HG03439 (cell line): ENCODE measurements around the gene MEGF6.
"Not testable (repeated sequence)": the region's sequence is repeated elsewhere in the genome, so short reads cannot be mapped to it uniquely, and the experiment has no call there.

Experiments used
- ATAC-seq: cut with Tn5 transposase; IDR thresholded peaks from one replicate; pipeline ENCODE4 v1.9.1; 2021; ENCODE audit warnings: mild to moderate bottlenecking, moderate library complexity; ENCODE audit not compliant: unreplicated experiment

The MEGF6 gene

DNA sequence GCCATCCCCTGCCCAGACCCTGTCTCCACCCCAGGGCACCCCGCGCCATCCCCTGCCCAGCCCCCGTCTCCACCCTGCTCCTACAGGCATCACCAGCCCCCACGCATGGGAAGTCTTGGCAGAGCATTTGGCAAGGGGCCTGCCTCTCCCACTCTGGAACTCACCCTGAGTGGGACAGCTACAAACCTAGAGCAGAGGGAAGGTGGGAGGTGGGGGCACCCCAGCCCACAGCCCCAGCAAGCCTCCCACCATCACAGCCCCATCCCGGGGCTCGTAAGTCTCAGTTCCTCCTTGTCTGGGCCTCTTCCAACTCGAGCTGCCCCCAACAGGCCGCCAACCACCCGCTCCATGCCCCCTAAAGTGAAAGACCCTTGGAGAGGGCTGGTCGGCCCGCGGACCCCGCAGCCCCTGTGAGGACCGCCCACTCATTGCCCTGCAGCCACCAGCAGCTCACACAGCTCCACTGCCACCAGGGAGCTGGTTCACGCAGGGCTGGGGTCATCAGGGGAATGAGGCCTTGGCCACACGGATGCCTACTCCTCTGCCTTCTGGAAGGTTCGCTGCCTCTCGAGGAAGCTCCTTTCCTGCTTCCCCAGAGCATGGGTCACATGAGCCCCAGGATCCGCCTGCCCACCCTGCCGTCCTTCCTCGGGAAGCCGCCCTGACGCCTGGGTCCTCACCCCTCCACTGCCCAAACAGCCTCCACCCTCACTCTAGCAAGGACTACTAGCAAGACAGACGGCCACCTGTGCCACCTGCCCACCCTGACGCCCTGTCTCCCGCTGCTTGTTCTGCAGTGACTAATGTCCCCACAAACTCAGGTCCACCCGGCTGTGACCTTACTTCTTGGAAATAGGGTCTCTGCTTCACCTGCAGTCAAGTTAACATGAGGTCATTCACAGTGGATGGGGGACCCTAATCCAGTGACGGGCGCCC, 14.4 kb downstream of the MEGF6 start:
- ATAC-seq, result no peak

DNA sequence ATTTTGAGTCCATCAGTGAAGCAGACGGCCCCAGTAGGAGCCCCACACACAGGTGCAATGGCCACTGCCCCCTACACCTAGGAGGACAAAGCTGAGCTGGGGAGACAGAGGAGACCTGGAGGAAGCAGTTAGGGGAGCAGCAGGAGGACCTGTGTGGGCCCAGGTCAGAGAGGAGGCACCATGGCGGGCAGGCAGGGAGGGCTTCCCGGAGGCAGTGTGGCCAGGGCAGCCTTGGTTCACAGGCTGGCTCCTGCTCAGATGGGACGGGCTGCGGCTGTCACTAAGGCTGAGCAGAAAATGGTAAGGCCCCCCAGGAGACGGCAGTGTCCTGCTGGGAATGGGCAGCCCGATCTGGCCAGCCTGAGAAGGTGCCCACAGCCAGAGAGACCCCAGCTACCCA, 15.4 kb downstream of the MEGF6 start:
- ATAC-seq, result no peak

DNA sequence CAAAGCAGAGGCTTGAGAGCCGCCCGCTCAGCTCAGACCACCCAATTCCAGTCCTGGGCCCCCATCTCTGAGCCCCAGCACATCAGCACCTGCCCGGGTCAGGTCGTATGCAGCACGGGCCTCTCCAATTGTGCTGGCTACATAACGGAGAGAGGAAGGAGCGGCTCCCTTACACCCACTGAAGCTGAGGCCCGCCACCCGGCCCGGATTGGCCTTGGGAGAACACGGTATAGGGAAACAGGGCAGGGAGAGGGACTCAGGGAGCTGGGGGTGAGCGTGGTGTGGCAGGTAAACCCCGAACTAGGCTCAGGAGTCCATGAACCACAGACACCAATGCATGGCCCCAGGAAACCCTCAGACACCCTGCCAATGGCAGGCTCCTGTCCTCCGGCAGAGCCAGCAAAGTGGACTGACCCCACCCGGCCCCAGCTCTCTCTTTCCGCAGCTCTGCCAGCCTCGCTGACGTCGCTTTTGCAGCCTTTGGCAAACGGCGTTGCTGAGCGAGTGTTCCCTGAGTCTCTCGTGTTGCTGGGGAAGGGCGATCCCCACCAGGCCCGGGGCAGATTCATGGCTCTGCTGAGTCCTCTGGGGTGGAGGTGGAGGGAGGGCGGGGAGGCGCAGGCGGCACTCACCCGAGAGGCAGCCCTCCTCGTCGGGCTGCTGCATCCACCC, 16.5 kb downstream of the MEGF6 start:
- no peak for ATAC-seq

DNA sequence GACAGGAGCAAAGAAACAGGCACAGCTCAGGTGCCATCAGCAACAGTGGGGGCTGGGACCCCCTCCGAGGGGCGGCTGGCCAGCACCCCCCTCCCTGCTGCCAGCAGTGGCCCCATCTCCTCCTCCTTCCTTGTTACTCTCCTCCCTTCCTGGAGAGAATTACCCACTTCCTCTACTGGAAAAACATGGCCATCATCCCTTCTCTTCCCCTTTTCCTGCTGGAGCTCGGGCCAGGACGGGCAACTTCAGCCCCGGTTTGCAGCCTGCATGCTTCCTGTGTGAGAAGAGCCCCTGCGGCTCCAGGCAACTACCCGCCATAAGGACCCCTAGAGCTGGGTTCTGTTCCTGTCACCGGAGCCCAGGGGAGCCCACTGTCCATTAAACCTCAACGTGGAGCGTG, 17.6 kb downstream of the MEGF6 start:
- no peak for ATAC-seq

DNA sequence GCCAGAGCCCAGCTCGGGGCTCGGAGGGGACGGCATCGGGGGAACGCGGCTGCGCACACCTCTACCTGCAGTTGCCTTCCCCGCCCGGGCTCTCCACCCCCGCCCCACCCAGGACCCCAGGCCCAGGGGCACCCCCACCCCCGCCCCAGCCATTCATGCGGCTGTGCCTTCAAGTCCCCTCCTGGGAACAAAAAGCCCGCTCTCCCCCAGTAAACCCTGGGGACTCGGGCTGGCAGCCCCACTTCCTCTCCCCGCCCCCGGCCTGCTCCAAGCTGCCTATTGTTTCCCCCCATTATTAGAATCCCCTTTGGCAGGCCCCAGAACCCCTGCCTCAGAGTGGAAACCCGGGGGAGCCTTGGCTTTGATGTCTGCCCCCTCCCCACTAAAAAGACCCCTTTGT, 18.0 kb downstream of the MEGF6 start:
- ATAC-seq, result no peak

DNA sequence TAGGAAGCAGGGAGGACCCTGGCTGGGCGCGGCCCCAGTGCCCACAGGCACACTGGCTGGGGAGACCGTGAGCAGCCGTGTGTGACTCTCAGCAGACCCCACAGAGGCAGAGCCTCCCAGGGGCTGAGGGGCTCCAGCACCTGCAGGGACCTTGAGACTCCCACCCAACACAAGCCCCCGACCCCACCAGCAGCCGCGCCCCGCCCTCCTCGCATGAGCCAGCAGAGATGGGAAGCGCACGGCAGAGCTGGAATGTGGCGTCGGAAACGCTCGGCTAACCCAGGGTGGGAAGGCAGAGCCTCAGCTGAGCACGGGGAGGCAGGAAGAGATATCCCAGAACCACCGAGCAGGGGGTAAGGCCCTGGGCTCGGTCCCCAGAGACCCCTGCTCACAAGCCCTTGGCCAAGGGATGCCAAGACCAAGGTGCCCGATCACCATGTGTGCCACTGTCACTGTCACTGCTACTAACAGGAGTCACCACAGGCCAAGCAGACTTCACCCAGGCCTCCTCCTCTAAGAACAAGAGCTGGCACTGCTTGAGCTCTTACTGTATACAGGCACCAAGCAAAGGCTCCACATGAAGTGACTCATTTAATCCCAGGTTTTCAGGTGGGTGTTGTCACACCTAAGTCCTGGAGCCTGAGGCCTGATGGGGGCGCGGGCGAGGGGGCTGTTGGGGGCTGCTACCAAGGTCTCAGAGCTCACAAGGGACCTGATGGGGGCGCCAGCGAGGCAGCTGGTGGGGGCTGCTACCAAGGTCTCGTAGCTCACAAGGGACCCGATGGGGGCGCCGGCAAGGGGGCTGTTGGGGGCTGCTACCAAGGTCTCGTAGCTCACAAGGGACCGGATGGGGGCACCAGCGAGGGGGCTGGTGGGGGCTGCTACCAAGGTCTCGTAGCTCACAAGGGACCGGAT, 20.1 kb downstream of the MEGF6 start:
- ATAC-seq, result no peak

DNA sequence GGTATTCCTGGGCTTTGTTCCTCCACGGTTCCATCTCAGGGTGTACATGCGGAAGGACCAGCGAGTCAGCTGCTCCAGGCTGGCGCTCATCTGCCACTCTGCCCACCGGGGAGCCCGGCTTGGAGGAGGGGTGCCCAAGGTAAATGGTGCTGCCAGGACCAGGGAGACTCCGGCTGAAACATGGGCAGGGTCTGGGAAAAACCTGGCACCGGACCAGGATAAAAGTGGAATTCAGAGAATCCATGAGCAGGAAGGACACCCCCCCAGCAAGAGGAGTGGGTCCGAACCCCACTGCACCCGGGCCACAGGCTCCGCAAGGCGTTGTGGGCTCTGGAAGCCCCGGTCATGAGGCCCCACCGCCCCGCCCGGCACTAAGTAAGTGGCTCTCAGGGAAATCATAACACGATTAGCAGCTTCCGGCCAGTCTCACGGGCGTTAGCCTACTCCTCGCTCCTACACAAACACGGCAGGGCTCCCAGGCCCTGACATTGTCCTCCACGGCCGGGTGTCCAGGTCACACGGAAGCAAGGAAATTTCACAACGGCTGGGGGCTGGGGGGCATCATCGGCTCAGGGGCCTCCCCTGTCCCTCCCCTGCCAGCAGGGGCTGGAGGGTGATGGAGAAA, 21.1 kb downstream of the MEGF6 start:
- ATAC-seq, result no peak

DNA sequence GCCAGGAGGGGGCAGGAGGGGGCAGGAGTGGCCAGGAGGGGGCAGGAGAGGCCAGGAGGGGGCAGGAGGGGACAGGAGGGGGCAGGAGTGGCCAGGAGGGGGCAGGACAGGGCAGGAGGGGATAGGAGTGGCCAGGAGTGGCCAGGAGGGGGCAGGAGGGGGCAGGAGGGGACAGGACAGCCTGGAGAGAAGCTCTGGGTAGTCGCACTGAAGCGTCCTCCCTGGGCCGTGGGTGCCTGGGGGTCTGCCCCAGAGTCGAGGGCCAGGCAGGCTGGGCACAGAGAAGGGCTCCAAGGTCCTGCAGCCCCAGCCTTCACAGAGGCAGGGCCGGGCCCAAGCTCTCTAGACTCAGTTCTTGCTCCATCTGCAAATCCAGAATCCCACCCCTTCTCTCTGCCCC, 22.9 kb downstream of the MEGF6 start:
- no peak for ATAC-seq

DNA sequence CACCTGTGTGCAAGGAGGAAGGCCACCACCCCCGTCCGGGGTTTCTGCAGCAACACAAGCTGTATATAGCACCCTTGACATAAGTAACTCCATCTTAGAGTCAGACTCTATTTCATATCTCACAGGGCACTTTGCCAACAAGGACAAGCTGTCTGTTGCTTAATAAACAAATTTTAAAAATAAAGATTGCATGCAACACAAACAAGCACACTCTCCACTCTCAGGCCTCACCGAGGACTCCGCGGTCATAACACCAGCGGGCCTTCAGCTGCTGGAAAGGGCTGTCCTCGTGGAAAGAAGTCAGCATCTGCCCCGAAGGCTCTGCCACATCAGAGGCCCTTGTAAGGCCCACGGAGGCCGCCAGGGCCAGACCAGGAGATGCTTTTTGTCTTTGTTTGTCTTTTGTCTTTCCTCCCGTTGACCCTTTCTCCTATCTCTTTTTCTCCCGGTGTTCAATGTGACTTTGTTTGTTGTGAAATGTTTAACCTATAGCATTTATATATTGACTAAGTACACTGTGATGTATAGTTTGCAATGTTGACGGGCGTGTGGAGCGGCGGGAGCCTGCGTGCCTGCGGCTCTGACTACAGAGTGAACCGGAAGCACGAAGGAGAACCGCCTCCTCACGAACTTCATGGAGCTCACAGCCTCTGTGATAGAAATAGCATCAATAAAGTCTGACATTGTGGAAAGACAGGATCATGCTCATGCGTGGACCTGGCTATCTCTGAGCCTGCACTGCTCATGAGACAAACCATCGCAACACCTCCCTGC, 24.1 kb downstream of the MEGF6 start:
- ATAC-seq, result no peak

DNA sequence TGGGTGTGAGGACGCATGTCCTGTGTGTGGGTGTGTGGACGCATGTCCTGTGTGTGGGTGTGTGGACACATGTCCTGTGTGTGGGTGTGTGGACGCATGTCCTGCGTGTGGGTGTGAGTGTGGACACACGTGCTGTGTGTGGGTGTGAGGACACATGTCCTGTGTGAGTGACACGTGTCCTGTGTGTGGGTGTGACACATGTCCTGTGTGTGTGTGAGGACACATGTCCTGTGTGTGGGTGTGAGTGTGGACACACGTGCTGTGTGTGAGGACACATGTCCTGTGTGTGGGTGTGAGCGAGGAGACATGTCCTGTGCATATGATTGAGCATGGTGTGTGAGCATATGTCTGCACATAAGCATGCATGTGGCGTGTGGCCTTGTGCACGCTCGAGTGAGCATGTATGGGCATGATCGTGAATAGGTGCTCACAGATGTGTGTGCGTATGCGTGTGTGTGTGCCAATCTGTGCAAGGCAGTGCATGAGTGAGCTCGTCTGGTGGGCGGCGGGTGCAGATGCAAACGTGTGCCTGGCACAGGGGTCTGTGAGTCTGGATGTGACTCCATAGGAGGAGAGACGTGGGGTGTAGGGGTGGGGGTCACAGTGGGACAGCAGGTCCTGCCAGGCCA, 25.3 kb downstream of the MEGF6 start:
- ATAC-seq, result no peak

DNA sequence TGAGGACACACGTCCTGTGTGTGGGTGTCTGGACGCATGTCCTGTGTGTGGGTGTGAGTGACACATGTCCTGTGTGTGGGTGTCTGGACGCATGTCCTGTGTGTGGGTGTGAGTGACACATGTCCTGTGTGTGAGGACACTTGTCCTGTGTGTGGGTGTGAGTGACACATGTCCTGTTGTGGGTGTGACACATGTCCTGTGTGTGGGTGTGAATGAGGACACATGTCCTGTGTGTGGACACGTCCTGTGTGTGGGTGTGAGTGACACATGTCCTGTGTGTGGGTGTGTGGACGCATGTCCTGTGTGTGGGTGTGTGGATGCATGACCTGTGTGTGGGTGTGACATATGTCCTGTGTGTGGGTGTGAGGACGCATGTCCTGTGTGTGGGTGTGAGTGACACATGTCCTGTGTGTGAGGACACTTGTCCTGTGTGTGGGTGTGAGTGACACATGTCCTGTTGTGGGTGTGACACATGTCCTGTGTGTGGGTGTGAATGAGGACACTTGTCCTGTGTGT, 25.9 kb downstream of the MEGF6 start:
- ATAC-seq, result not testable (repeated sequence)

DNA sequence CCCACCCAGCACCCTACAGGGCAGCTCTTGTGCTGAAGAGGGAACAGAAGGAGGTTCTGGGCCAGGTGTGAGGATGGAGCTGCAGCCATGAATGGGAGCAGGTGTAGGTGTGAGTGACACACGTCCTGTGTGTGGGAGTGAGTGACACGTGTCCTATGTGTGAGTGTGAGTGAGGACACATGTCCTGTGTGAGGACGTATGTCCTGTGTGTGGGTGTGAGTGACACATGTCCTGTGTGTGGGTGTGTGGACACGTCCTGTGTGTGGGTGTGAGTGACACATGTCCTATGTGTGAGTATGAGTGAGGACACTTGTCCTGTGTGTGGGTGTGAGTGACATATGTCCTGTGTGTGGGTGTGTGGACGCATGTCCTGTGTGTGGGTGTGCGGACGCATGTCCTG, 26.4 kb downstream of the MEGF6 start:
- no peak for ATAC-seq

DNA sequence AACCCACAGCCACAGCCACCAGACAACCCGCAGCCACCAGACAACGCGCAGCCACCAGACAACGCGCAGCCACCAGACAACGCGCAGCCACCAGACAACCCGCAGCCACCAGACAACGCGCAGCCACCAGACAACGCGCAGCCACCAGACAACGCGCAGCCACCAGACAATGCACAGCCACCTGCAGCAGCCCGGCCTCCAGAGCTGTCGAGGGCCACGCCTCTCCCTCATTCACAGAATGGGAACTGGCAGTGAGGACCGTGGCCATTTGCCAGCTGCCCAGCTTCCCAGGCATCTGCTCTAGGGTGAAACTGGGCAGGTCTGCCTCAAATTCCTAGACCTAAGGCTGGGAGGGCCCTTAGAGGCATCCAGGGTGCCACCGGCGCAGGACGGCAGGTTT, 27.6 kb downstream of the MEGF6 start:
- not testable (repeated sequence) for ATAC-seq

DNA sequence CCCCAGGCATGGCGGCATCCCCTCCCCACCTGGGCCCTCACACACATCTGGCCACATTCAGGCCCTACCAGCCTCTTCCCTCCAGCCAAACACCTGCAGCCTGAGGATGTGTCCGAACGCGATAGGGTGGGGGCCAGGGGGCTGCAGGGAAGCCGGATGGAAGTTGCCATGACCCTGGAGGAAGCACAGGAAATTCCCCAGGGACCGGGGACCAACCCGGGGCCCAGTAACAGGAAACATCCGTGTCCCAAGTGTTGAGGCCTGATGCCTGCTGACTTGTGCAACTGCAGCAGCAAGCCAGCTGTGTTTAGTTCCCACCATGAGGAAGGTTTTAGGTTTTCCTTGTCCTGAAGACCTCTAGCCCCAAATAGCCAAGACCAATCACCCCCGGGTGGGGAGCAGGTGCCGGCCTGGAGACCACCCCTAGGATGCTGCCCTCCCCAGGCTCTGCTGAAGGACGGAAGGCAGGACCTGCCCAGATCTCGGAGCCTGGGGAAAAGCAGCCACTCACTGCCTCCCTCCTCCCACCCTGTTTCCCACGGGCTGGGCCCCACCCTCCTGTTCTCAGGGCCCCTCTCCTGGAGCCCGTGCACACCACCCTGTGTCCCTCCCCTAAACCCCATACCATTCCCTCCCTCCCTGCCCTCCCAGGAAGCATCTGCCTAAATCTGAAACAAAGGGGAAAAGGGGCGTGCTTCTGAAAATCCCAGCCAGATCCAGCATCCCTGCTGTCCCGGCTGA, 29.8 kb downstream of the MEGF6 start:
- no peak for ATAC-seq

DNA sequence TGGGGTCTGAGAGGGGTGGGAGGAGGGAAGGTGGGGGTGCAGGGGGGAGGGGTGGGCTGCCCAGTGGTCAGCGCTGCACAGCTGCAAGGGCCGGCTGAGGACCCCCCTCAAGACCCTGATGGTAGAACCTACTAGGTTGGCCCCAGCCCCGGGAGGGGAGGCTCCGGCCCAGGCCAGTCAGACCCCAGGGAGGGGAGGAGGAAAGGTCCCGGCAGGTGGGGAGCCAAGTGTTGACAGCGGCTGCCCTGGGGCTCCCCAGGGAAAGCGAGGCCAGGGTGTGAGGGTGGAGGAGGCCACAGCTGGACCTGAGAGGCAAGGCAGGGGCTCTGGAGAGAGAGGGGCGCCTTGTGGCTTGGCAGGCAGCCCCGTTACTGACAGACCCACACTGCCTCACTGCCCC, 31.1 kb downstream of the MEGF6 start:
- ATAC-seq, result no peak

DNA sequence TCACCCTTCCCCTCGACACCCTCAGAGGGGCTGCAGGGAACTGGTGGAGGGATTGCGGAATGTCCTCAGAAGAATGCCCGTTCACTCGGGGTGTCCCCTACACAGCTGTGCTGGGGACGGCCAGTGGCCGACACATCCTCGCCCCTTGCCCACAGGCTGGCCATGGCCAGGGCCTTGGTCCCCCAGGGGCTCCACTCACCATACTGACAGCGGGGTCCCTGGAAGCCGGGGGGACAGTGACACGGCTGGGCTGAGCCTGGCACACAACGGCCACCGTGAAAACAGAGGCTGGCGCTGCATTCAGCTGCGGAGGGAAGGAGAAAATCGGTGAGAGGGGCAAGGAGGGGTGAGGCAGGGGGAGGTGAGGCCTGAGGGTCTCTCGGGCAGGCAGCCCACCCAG, 31.7 kb downstream of the MEGF6 start:
- no peak for ATAC-seq

DNA sequence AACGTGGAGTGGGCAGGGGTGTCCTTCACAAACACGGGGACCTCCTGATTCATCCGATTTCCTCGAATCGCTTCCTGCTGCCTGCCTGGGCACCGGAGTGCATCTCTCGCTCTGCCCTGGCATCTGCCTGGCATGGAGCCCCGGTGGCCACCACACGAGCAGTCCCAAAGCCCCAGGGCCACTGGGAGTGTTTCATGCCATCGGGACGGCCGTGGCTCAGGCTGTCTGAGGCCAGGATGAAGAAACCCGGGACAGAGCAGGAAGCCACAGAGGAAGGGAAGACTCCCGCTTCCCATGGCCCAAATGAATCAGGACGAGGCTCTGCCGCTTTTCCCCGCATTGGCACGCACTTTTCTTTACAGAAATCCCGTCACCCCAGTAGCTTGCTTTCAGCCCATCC, 32.4 kb downstream of the MEGF6 start:
- ATAC-seq, result no peak

DNA sequence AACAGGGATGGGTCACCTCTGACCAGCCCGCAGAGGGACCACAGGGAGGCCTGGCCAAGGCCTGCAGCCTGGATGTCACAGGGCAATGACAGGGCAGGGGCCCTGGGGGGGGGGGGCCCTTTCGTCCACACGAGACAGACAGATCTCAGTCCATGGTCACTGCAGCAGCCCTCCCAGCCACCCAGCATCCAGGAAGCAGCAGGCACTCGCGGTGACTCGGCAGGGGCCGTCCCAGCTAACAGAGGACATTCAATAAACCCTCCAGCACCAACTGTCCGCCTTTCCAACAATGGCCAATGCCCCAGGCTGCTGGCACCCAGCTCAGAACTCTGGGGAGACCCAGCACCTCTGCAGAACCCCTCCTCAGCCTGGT, 32.9 kb downstream of the MEGF6 start:
- ATAC-seq, result no peak
